IMR-90 (cell line): ENCODE measurements around the gene ABTB2.

Experiments used
- CTCF ChIP-seq: conservative IDR thresholded peaks from 2 replicates; pipeline ENCODE4 v1.5.1; 2012; ENCODE audit warnings: mild to moderate bottlenecking, low read depth, low read length, improper control_type of control experiment
- MXI1 ChIP-seq: IDR thresholded peaks from 2 replicates; pipeline ENCODE4 v1.6.1; 2012; ENCODE audit warnings: low read depth, mild to moderate bottlenecking, low read length, moderate library complexity, borderline replicate concordance
- POLR2A ChIP-seq: IDR thresholded peaks from 2 replicates; pipeline ENCODE4 v1.6.1; 2012; ENCODE audit warnings: mild to moderate bottlenecking, low read depth, low read length
- USF2 ChIP-seq: fragments of 150-350 bp; IDR thresholded peaks from 2 replicates; pipeline ENCODE4 v1.6.1; 2017; ENCODE audit warnings: mild to moderate bottlenecking, antibody characterized with exemption, low read length, low read depth

- TF ChIP-seq MXI1 = no peak
- TF ChIP-seq CTCF = no peak
- TF ChIP-seq USF2 = no peak
- TF ChIP-seq POLR2A = no peak
Measured at GRCh38 chr11:34351051-34351450, 6.8 kb downstream of the ABTB2 start.
